SK-N-MC (cell line): ENCODE results near the gene ATG2A.

Experiments
- EZH2 ChIP-seq: fragments of 200-600 bp; sonication (generic); IDR thresholded peaks from one replicate; pipeline ENCODE4 v1.6.1; 2017; ENCODE audit warnings: antibody characterized with exemption
- POLR2AphosphoS5 ChIP-seq: IDR thresholded peaks from 2 replicates; pipeline ENCODE4 v1.6.1; 2012; ENCODE audit warnings: mild to moderate bottlenecking, low read depth, low read length, borderline replicate concordance

- TF ChIP-seq POLR2AphosphoS5 (no peak), EZH2 (no peak)
Measured at GRCh38 chr11:64861227-64861975, 55.6 kb downstream of the ATG2A start.
